Measurements from ENCODE around the gene KBTBD3. TPM values are rescaled to one million over a fixed set of nuclear protein-coding genes. Genes with fewer than 3 reads are reported as not detected.
"Not testable (repeated sequence)": the region's sequence is repeated elsewhere in the genome, so short reads cannot be mapped to it uniquely, and the experiment has no call there.

Gene KBTBD3
- total RNA-seq, 1 donor from 2014 or later = 3.1 TPM

GRCh38 chr11:106061954-106062949 is 14.9 kb downstream of the KBTBD3 start:
- no peak for DNase-seq (ENCODE audit: low spot score)
- Mint-ChIP-seq H3K4me1 (ENCODE audit: unreplicated experiment) (no peaks in the 10 kb centered on the region), H3K36me3 (ENCODE audit: low read depth, unreplicated experiment) (no peaks in the 10 kb centered on the region), H3K4me3 (ENCODE audit: unreplicated experiment) (no peak overlapping the region), H3K27ac (ENCODE audit: unreplicated experiment) (no peak overlapping the region), H3K27me3 (ENCODE audit: unreplicated experiment) (no peaks in the 10 kb centered on the region), H3K9me3 (ENCODE audit: unreplicated experiment) (no peaks in the 10 kb centered on the region)
- no peak for TF ChIP-seq CTCF (IDR thresholded peaks at IDR 0.05; ENCODE audit: unreplicated experiment)

GRCh38 chr11:106061249-106061784 is 15.8 kb downstream of the KBTBD3 start:
- Mint-ChIP-seq H3K4me3 (ENCODE audit: unreplicated experiment) (no peak overlapping the region), H3K27me3 (ENCODE audit: unreplicated experiment) (no peaks in the 10 kb centered on the region), H3K4me1 (ENCODE audit: unreplicated experiment) (no peaks in the 10 kb centered on the region), H3K36me3 (ENCODE audit: low read depth, unreplicated experiment) (no peaks in the 10 kb centered on the region), H3K9me3 (ENCODE audit: unreplicated experiment) (no peaks in the 10 kb centered on the region), H3K27ac (ENCODE audit: unreplicated experiment) (no peak overlapping the region)
- TF ChIP-seq CTCF (IDR thresholded peaks at IDR 0.05; ENCODE audit: unreplicated experiment) = no peak
- no peak for DNase-seq (ENCODE audit: low spot score)

GRCh38 chr11:106059617-106060016 is 17.5 kb downstream of the KBTBD3 start:
- Mint-ChIP-seq H3K36me3 (ENCODE audit: low read depth, unreplicated experiment) (no peaks in the 10 kb centered on the region), H3K4me3 (ENCODE audit: unreplicated experiment) (no peak overlapping the region), H3K27ac (ENCODE audit: unreplicated experiment) (no peak overlapping the region), H3K4me1 (ENCODE audit: unreplicated experiment) (no peaks in the 10 kb centered on the region), H3K9me3 (ENCODE audit: unreplicated experiment) (no peaks in the 10 kb centered on the region), H3K27me3 (ENCODE audit: unreplicated experiment) (no peaks in the 10 kb centered on the region)
- no peak for TF ChIP-seq CTCF (IDR thresholded peaks at IDR 0.05; ENCODE audit: unreplicated experiment)
- DNase-seq (ENCODE audit: low spot score) = no peak

- not testable (repeated sequence) for DNase-seq (ENCODE audit: low spot score); H3K9me3 Mint-ChIP-seq (ENCODE audit: unreplicated experiment); H3K4me1 Mint-ChIP-seq (ENCODE audit: unreplicated experiment); H3K4me3 Mint-ChIP-seq (ENCODE audit: unreplicated experiment); H3K36me3 Mint-ChIP-seq (ENCODE audit: low read depth, unreplicated experiment); H3K27ac Mint-ChIP-seq (ENCODE audit: unreplicated experiment); H3K27me3 Mint-ChIP-seq (ENCODE audit: unreplicated experiment)
These were observed 18.8 kb downstream of the KBTBD3 start for GRCh38 chr11:106058377-106058776.

- TF ChIP-seq CTCF (IDR thresholded peaks at IDR 0.05; ENCODE audit: unreplicated experiment) = no peak
- H3K27ac Mint-ChIP-seq (ENCODE audit: unreplicated experiment) = no peak overlapping the region
- H3K27me3 Mint-ChIP-seq (ENCODE audit: unreplicated experiment) = no peaks in the 10 kb centered on the region
- H3K4me1 Mint-ChIP-seq (ENCODE audit: unreplicated experiment) = no peaks in the 10 kb centered on the region
- no peaks in the 10 kb centered on the region for H3K36me3 Mint-ChIP-seq (ENCODE audit: low read depth, unreplicated experiment)
- no peak for DNase-seq (ENCODE audit: low spot score)
- no peaks in the 10 kb centered on the region for H3K9me3 Mint-ChIP-seq (ENCODE audit: unreplicated experiment)
- H3K4me3 Mint-ChIP-seq (ENCODE audit: unreplicated experiment) = no peak overlapping the region
These were observed 26.0 kb downstream of the KBTBD3 start for GRCh38 chr11:106051103-106051502.
